HEK293 (cell line): ENCODE results near the gene SLC3A2.

Source experiments
- CTCF ChIA-PET: fragments of 350-600 bp; formaldehyde crosslinking; extraction: SDS; loops from one replicate; lab custom pipeline; 2021; ENCODE audit warnings: antibody characterized with exemption; lab: Yijun Ruan, JAX
- POLR2A ChIA-PET: fragments of 300-600 bp; formaldehyde crosslinking; extraction: SDS; loops from one replicate; lab custom pipeline; 2020; ENCODE audit warnings: antibody characterized with exemption, inconsistent platforms; lab: Yijun Ruan, JAX
- H3K27ac ChIP-seq: fragments of 200-500 bp; sonication (Bioruptor generic); 2 replicates; pipeline ENCODE4 v1.5.1; 2014; ENCODE audit warnings: low read depth, low read length, control low read depth, inconsistent platforms; ENCODE audit errors: extremely low read depth
- H3K36me3 ChIP-seq, 2 experiments: fragments of 200-500 bp in 1 of 2; sonication (Bioruptor generic) in 1 of 2; 1 replicate in 1 of 2; 2 replicates in 1 of 2; pipeline ENCODE4 v1.5.1; 2014 to 2017; ENCODE audit warnings: inconsistent platforms in 2 of 2, low read length in 2 of 2; ENCODE audit not compliant: control insufficient read depth in 2 of 2, insufficient read depth in 1 of 2
- H3K4me1 ChIP-seq: fragments of 200-500 bp; sonication (Bioruptor generic); 2 replicates; pipeline ENCODE4 v1.5.1; 2014; ENCODE audit warnings: mild to moderate bottlenecking, low read length, inconsistent platforms; ENCODE audit not compliant: control insufficient read depth, insufficient read depth
- H3K4me3 ChIP-seq: 2 replicates; pipeline ENCODE4 v1.5.1; 2011; ENCODE audit warnings: low read depth, mild to moderate bottlenecking, control low read depth, low read length, moderate library complexity
- H3K9me3 ChIP-seq: fragments of 200-500 bp; sonication (Bioruptor generic); 2 replicates; pipeline ENCODE4 v1.5.1; 2014; ENCODE audit warnings: low read depth, low read length, inconsistent platforms; ENCODE audit not compliant: control insufficient read depth, insufficient read depth
- CTCF ChIP-seq: fragments of 450-650 bp; formaldehyde crosslinking; IDR thresholded peaks from 2 replicates; pipeline ENCODE4 v1.5.1; 2016; ENCODE audit warnings: missing biosample characterization, missing genetic modification characterization
- HOXD13 ChIP-seq: sonication (generic); formaldehyde crosslinking; IDR thresholded peaks from 2 replicates; pipeline ENCODE4 v1.8.0; 2022; ENCODE audit warnings: missing genetic modification reagents, borderline replicate concordance
- IKZF3 ChIP-seq: fragments of 450-650 bp; IDR thresholded peaks from 2 replicates; pipeline ENCODE4 v1.5.0; 2018; ENCODE audit warnings: missing biosample characterization, mild to moderate bottlenecking, missing genetic modification characterization, moderate library complexity
- PATZ1 ChIP-seq: fragments of 450-650 bp; formaldehyde crosslinking; IDR thresholded peaks from 2 replicates; pipeline ENCODE4 v1.5.1; 2016; ENCODE audit warnings: missing biosample characterization, missing genetic modification characterization
- PRDM10 ChIP-seq: fragments of 450-650 bp; formaldehyde crosslinking; IDR thresholded peaks from 2 replicates; pipeline ENCODE4 v1.5.1; 2016; ENCODE audit warnings: missing biosample characterization, missing genetic modification characterization
- ZBTB17 ChIP-seq: fragments of 450-650 bp; formaldehyde crosslinking; IDR thresholded peaks from 2 replicates; pipeline ENCODE4 v1.5.1; 2016; ENCODE audit warnings: missing biosample characterization, missing genetic modification characterization
- ZFP41 ChIP-seq: fragments of 450-650 bp; formaldehyde crosslinking; IDR thresholded peaks from 2 replicates; pipeline ENCODE4 v1.5.1; 2016; ENCODE audit warnings: missing biosample characterization, missing genetic modification characterization, borderline replicate concordance
- ZNF10 ChIP-seq: fragments of 450-650 bp; formaldehyde crosslinking; IDR thresholded peaks from 2 replicates; pipeline ENCODE4 v1.5.1; 2017; ENCODE audit warnings: missing biosample characterization, missing genetic modification characterization
- ZNF223 ChIP-seq: fragments of 450-650 bp; formaldehyde crosslinking; IDR thresholded peaks from 2 replicates; pipeline ENCODE4 v1.5.1; 2016; ENCODE audit warnings: missing biosample characterization, missing genetic modification characterization
- ZNF24 ChIP-seq: fragments of 450-650 bp; formaldehyde crosslinking; IDR thresholded peaks from 2 replicates; pipeline ENCODE4 v1.5.1; 2016; ENCODE audit warnings: missing biosample characterization, missing genetic modification characterization
- ZNF416 ChIP-seq: fragments of 450-650 bp; formaldehyde crosslinking; IDR thresholded peaks from 2 replicates; pipeline ENCODE4 v1.5.1; 2016; ENCODE audit warnings: missing biosample characterization, missing genetic modification characterization
- ZNF580 ChIP-seq: fragments of 450-650 bp; formaldehyde crosslinking; IDR thresholded peaks from 2 replicates; pipeline ENCODE4 v1.5.1; 2016; ENCODE audit warnings: missing biosample characterization, missing genetic modification characterization
- ZNF654 ChIP-seq: fragments of 450-650 bp; formaldehyde crosslinking; IDR thresholded peaks from 2 replicates; pipeline ENCODE4 v1.5.1; 2016; ENCODE audit warnings: low read depth, missing biosample characterization, missing genetic modification characterization
- ZNF670 ChIP-seq: fragments of 450-650 bp; formaldehyde crosslinking; IDR thresholded peaks from 2 replicates; pipeline ENCODE4 v1.5.1; 2016; ENCODE audit warnings: missing biosample characterization, missing genetic modification characterization, low read depth
- ZSCAN23 ChIP-seq: fragments of 450-650 bp; formaldehyde crosslinking; IDR thresholded peaks from 2 replicates; pipeline ENCODE4 v1.5.1; 2016; ENCODE audit warnings: missing biosample characterization, missing genetic modification characterization

SLC3A2 gene

GRCh38 chr11:62905296-62905695, 24.6 kb downstream of the SLC3A2 start (continued):
- TF ChIP-seq ZNF24 (no peak), ZSCAN23 (tag by site-specific recombination) (no peak)

- Histone ChIP-seq H3K4me3 (no peak overlapping the region), H3K36me3 (no peaks in the 10 kb centered on the region), H3K27ac (no peak overlapping the region), H3K4me1 (no peaks in the 10 kb centered on the region), H3K9me3 (no peaks in the 10 kb centered on the region)
- POLR2A ChIA-PET = interaction anchor here (0.5 to 1.0 kb wide), 5 partner anchors 65 to 734 kb away, joined by 4 to 12 read pairs (median 5); no protein-coding TSS in a partner anchor
- TF ChIP-seq ZNF670 (tag by site-specific recombination) (no peak), CTCF (tag by site-specific recombination) (peak; percentile 96), ZBTB17 (tag by site-specific recombination) (0 out of 2 replicates have a peak, but pooled peaks have one; percentile 44), ZNF10 (tag by site-specific recombination) (peak; percentile 58; the same call in 1 of the 2 replicates), HOXD13 (no peak), ZNF416 (no peak), IKZF3 (tag by site-specific recombination) (peak; percentile 56; the same call in 1 of the 2 replicates), ZFP41 (tag by site-specific recombination) (no peak), ZNF654 (tag by site-specific recombination) (peak; percentile 95), ZNF580 (tag by site-specific recombination) (no peak), ZNF223 (0 out of 2 replicates have a peak, but pooled peaks have one; percentile 68), PRDM10 (tag by site-specific recombination) (peak; percentile 70), PATZ1 (no peak)
- CTCF ChIA-PET = interaction anchor here (0.6 to 9.1 kb wide), 58 partner anchors 9 to 862 kb away, joined by 3 to 450 read pairs (median 5); partner anchors contain the start of genes CHRM1 and SLC22A8
Measured at GRCh38 chr11:62905927-62906531, 25.3 kb downstream of the SLC3A2 start.
